Measurements from ENCODE around the gene CD248.

The CD248 gene

GRCh38 chr11:66341502-66342126 is 24.8 kb upstream of the CD248 start:
- no peak for TF ChIP-seq Cebpa-rat (IDR thresholded peaks at IDR 0.05)
- H3K27me3 ChIP-seq = no peaks in the 10 kb centered on the region
- H3K27ac ChIP-seq = no peak overlapping the region
- no peak overlapping the region for H3K9ac ChIP-seq
- H3K36me3 ChIP-seq = peaks cover 66% of the 10 kb centered on the region
- no peak overlapping the region for H3K4me2 ChIP-seq
- no peaks in the 10 kb centered on the region for H3K9me3 ChIP-seq
- peaks cover 58% of the 10 kb centered on the region for H3K4me1 ChIP-seq
- H4K20me1 ChIP-seq = peaks cover 19% of the 10 kb centered on the region
- no peak overlapping the region for H3K4me3 ChIP-seq

GRCh38 chr11:66340596-66341501 is 24.0 kb upstream of the CD248 start:
- peaks cover 66% of the 10 kb centered on the region for H3K36me3 ChIP-seq
- H3K4me3 ChIP-seq = no peak overlapping the region

GRCh38 chr11:66339686-66340483 is 23.0 kb upstream of the CD248 start:
- Histone ChIP-seq H3K4me1 (peaks cover 59% of the 10 kb centered on the region), H3K27ac (no peak overlapping the region), H3K36me3 (peaks cover 66% of the 10 kb centered on the region)

More at GRCh38 chr11:66340596-66341501, 24.0 kb upstream of the CD248 start:
- H3K27me3 ChIP-seq = no peaks in the 10 kb centered on the region
- no peak overlapping the region for H3K4me2 ChIP-seq
- peaks cover 19% of the 10 kb centered on the region for H4K20me1 ChIP-seq
- no peaks in the 10 kb centered on the region for H3K9me3 ChIP-seq
- H3K9ac ChIP-seq = no peak overlapping the region
- TF ChIP-seq Cebpa-rat (IDR thresholded peaks at IDR 0.05) = no peak
- peaks cover 58% of the 10 kb centered on the region for H3K4me1 ChIP-seq
- H3K27ac ChIP-seq = no peak overlapping the region

GRCh38 chr11:66339162-66339675 is 22.4 kb upstream of the CD248 start:
- H3K4me1 ChIP-seq = peaks cover 64% of the 10 kb centered on the region
- peak overlapping the region; percentile 28; the same call in 1 of the 2 replicates for H3K9ac ChIP-seq
- no peak overlapping the region; the same call in 1 of the 2 replicates for H3K4me2 ChIP-seq
- peaks cover 15% of the 10 kb centered on the region for H4K20me1 ChIP-seq
- H3K9me3 ChIP-seq = no peaks in the 10 kb centered on the region
- no peak overlapping the region for H3K4me3 ChIP-seq
- peaks cover 66% of the 10 kb centered on the region for H3K36me3 ChIP-seq
- H3K27me3 ChIP-seq = no peaks in the 10 kb centered on the region
- no peak for TF ChIP-seq Cebpa-rat (IDR thresholded peaks at IDR 0.05)
- H3K27ac ChIP-seq = no peak overlapping the region

More at GRCh38 chr11:66339686-66340483, 23.0 kb upstream of the CD248 start:
- no peaks in the 10 kb centered on the region for H3K27me3 ChIP-seq
- no peak overlapping the region for H3K9ac ChIP-seq
- no peak overlapping the region for H3K4me2 ChIP-seq
- no peaks in the 10 kb centered on the region for H3K9me3 ChIP-seq
- TF ChIP-seq Cebpa-rat (IDR thresholded peaks at IDR 0.05) = no peak
- no peak overlapping the region for H3K4me3 ChIP-seq
- peaks cover 19% of the 10 kb centered on the region for H4K20me1 ChIP-seq

- Histone ChIP-seq H3K4me3 (no peak overlapping the region), H3K4me1 (peaks cover 64% of the 10 kb centered on the region), H3K9me3 (no peaks in the 10 kb centered on the region), H3K4me2 (peak overlapping the region; percentile 97), H3K27me3 (no peaks in the 10 kb centered on the region), H3K27ac (peak overlapping the region; percentile 77), H3K9ac (peak overlapping the region; percentile 28; the same call in 1 of the 2 replicates), H4K20me1 (peaks cover 8% of the 10 kb centered on the region; the same call in 1 of the 2 replicates), H3K36me3 (peaks cover 64% of the 10 kb centered on the region)
- TF ChIP-seq Cebpa-rat (IDR thresholded peaks at IDR 0.05) = no peak
These were observed 21.7 kb upstream of the CD248 start for GRCh38 chr11:66338276-66339161.

GRCh38 chr11:66337103-66337899 is 20.5 kb upstream of the CD248 start:
- H3K4me3 ChIP-seq = no peak overlapping the region
- H3K9me3 ChIP-seq = no peaks in the 10 kb centered on the region
- no peak for TF ChIP-seq Cebpa-rat (IDR thresholded peaks at IDR 0.05)
- no peaks in the 10 kb centered on the region for H3K27me3 ChIP-seq
- peak overlapping the region; percentile 97 for H3K4me2 ChIP-seq
- H3K27ac ChIP-seq = peak overlapping the region; percentile 77
- peaks cover 69% of the 10 kb centered on the region for H3K4me1 ChIP-seq
- H3K9ac ChIP-seq = peak overlapping the region; percentile 28; the same call in 1 of the 2 replicates
- peaks cover 52% of the 10 kb centered on the region for H3K36me3 ChIP-seq
- H4K20me1 ChIP-seq = no peaks in the 10 kb centered on the region

- Histone ChIP-seq H3K9me3 (no peaks in the 10 kb centered on the region), H4K20me1 (no peaks in the 10 kb centered on the region), H3K4me2 (peak within 1 kb of the TSS; percentile 97), H3K36me3 (peaks cover 44% of the 10 kb centered on the region), H3K27me3 (no peaks in the 10 kb centered on the region), H3K4me1 (peaks cover 72% of the 10 kb centered on the region), H3K4me3 (peak within 1 kb of the TSS; percentile 62), H3K27ac (peak within 1 kb of the TSS; percentile 77), H3K9ac (peak within 1 kb of the TSS; percentile 67)
- TF ChIP-seq Cebpa-rat (IDR thresholded peaks at IDR 0.05) = no peak
These were observed 19.6 kb upstream of the CD248 start, which contains the start of gene RIN1 for GRCh38 chr11:66336234-66337102. TSS of gene RIN1 (minus strand) at chr11:66336434. CDS start at chr11:66336402, 32 bp downstream.

All from BLaER1 (cell line).